22Rv1 (cell line): ENCODE results near the gene SLC5A4.

ENCODE experiments used
- ZFX ChIP-seq: fragments of 450-650 bp; IDR thresholded peaks from 2 replicates; pipeline ENCODE4 v1.6.1; 2017; ENCODE audit warnings: antibody characterized with exemption, borderline replicate concordance
- TF ChIP-seq, protein P1 (sequence below): fragments of 450-650 bp; IDR thresholded peaks from 2 replicates; pipeline ENCODE4 v1.5.1; 2017; ENCODE audit warnings: mild to moderate bottlenecking

DNA sequence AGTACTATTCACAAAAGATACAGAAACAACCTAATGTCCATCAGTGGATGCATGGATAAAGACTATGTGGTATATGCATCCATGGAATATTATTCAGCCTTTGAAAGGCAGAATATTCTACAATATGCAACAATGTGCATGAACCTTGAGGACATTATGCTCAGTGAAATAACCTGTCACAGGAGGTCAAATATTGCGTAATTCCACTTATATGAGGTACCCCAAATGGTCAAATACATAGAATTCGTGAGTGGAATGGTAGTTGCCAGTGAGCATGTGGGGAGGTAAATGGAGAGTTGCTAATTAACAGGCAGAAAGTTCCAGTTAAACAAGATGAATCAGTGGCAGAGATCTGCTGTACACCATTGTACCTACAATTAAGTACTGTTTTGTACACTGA is 3.6 kb upstream of the SLC5A4 start:
- TF ChIP-seq, protein P1, sequence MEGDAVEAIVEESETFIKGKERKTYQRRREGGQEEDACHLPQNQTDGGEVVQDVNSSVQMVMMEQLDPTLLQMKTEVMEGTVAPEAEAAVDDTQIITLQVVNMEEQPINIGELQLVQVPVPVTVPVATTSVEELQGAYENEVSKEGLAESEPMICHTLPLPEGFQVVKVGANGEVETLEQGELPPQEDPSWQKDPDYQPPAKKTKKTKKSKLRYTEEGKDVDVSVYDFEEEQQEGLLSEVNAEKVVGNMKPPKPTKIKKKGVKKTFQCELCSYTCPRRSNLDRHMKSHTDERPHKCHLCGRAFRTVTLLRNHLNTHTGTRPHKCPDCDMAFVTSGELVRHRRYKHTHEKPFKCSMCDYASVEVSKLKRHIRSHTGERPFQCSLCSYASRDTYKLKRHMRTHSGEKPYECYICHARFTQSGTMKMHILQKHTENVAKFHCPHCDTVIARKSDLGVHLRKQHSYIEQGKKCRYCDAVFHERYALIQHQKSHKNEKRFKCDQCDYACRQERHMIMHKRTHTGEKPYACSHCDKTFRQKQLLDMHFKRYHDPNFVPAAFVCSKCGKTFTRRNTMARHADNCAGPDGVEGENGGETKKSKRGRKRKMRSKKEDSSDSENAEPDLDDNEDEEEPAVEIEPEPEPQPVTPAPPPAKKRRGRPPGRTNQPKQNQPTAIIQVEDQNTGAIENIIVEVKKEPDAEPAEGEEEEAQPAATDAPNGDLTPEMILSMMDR: no peak
- no peak for TF ChIP-seq ZFX
